Spleen (tissue), 11 donors: ENCODE results near the gene NTN1. TPM values are rescaled to one million over a fixed set of nuclear protein-coding genes. Genes with fewer than 3 reads are reported as not detected.

Experiments
- DNase-seq: peaks from one replicate; pipeline ENCODE4 v3.0.0-alpha.2; 2020
- H3K27ac ChIP-seq, 8 donors: fragments of 200-600 bp; sonication (generic) in 7 of 8; 1 replicate in 4 of 8; 2 replicates in 4 of 8; pipeline versions ENCODE4 v1.5.0 to v1.8.0; 2016 to 2021; ENCODE audit warnings: inconsistent platforms in 4 of 8, mild to moderate bottlenecking in 4 of 8, moderate library complexity in 1 of 8
- H3K27me3 ChIP-seq, 7 donors: fragments of 200-600 bp; sonication (generic) in 6 of 7; replicated peaks in 1 of 7; 1 replicate in 4 of 7; 2 replicates in 3 of 7; pipeline versions ENCODE4 v1.5.0 to v1.8.0; 2016 to 2021; ENCODE audit warnings: inconsistent platforms in 3 of 7, mild to moderate bottlenecking in 1 of 7
- H3K36me3 ChIP-seq, 6 donors: fragments of 200-600 bp; sonication (generic) in 5 of 6; 1 replicate in 4 of 6; 2 replicates in 2 of 6; pipeline versions ENCODE4 v1.5.0 to v1.8.0; 2016 to 2021; ENCODE audit warnings: inconsistent platforms in 2 of 6
- H3K4me1 ChIP-seq, 6 donors: fragments of 200-600 bp; sonication (generic) in 5 of 6; 1 replicate in 3 of 6; 2 replicates in 3 of 6; pipeline versions ENCODE4 v1.5.0 to v1.8.0; 2016 to 2021; ENCODE audit warnings: inconsistent platforms in 3 of 6
- H3K4me3 ChIP-seq, 8 donors: fragments of 200-600 bp; sonication (generic) in 7 of 8; 1 replicate in 4 of 8; 2 replicates in 4 of 8; pipeline versions ENCODE4 v1.5.0 to v1.8.0; 2016 to 2021; ENCODE audit warnings: inconsistent platforms in 4 of 8, mild to moderate bottlenecking in 4 of 8, moderate library complexity in 2 of 8
- H3K9me3 ChIP-seq, 8 donors: fragments of 200-600 bp; sonication (generic) in 7 of 8; 1 replicate in 4 of 8; 2 replicates in 4 of 8; pipeline versions ENCODE4 v1.5.0 to v1.8.0; 2016 to 2021; ENCODE audit warnings: inconsistent platforms in 4 of 8
- POLR2A ChIP-seq, 3 donors: fragments of 450-650 bp; IDR thresholded peaks; one replicate each; pipeline ENCODE4 v1.5.1; 2017; ENCODE audit warnings: antibody characterized with exemption in 3 of 3, mild to moderate bottlenecking in 1 of 3
- POLR2AphosphoS5 ChIP-seq, 3 donors: sonication (generic); formaldehyde crosslinking; IDR thresholded peaks; one replicate each; pipeline ENCODE4 v1.5.1; 2017; ENCODE audit warnings: antibody characterized with exemption in 3 of 3
- WGBS, 5 donors: extraction: QIAGEN DNeasy Blood & Tissue Kit in 3 of 5; methylation state at CpG; one replicate each; pipeline versions ENCODE4 v1.1.5 to v1.1.7; 2013 to 2018; 5-methylcytosine and 5-hydroxymethylcytosine counted together
- intact Hi-C: fragments of 100-400 bp; cut with DNase I; formaldehyde crosslinking; loops from one replicate; pipeline ENCODE4 v1.15.0; 2023; ENCODE audit warnings: low total_unique reads
- polyA plus RNA-seq, 3 donors: library from polyadenylated mRNA; stranded (reverse); fragments of 200-250 nt; gene quantifications; one replicate each; pipeline ENCODE4 v1.2.1, GENCODE V29; 2013
- total RNA-seq, 7 donors: library from RNA; depleted of rRNA in 3 of 7; stranded (reverse); fragments of >200 nt in 3 of 7; fragmentation: NEBNext Ultra II Directional in 4 of 7; extraction: Animal tissue kit (Norgen Biotek cat#: 25700) in 4 of 7; gene quantifications; one replicate each; pipeline versions ENCODE4 v1.1.0 to v1.2.1, GENCODE V29; 2016 to 2021
- TF ChIP-seq, protein P1 (sequence below), 11 experiments: fragments of 200-600 bp in 7 of 11; fragments of 450-650 bp in 4 of 11; sonication (generic) in 4 of 11; IDR thresholded peaks in 8 of 11; conservative IDR thresholded peaks in 3 of 11; 1 replicate in 7 of 11; 2 replicates in 4 of 11; pipeline versions ENCODE4 v1.4.0 to v1.8.0; 2016 to 2021; ENCODE audit warnings: antibody characterized with exemption in 11 of 11, inconsistent platforms in 4 of 11, mild to moderate bottlenecking in 1 of 11
- donor health status: healthy with polysubstance abuse.
- donor health status: DM: no; HTN: no; CAD: no; lungs with moderate emphysema.
- donor health status: DM: no; HTN: no; CAD: no.
- donor health status: Bipolar disorder and iron deficiency.
- donor health status: healthy.
- donor health status: DM: no; HTN: no; CAD: no.
- donor health status: DM: yes; HTN: yes; CAD: no.

The NTN1 gene
- total and polyA plus RNA-seq, 10 donors: 0.07 to 0.43 (median 0.23) TPM; not detected in 2

DNA sequence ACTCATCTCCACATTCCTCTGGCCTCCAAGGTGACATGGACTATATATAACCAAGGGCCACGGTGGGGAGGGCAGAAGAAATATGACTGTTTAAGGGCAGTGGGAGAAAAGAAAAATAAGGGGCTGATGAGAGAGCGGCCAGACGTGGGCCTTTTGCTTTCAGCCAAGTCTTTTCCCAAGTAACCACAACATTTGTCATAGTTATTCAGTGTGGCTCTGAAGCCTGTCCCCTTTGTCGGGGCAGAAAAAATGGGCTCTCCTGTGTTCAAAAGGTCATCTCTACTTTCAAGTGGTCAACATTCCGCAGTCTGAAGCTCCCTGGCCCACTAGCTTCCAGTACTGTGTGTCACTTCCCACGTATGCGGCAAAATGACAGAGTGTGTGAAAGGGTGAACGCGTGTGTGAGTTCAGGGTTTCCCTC, 245.4 kb downstream of the NTN1 start:
- TF ChIP-seq POLR2AphosphoS5 (IDR thresholded peaks at IDR 0.05): no peak
- no peak for TF ChIP-seq POLR2A (IDR thresholded peaks at IDR 0.05)
- TF ChIP-seq, protein P1, sequence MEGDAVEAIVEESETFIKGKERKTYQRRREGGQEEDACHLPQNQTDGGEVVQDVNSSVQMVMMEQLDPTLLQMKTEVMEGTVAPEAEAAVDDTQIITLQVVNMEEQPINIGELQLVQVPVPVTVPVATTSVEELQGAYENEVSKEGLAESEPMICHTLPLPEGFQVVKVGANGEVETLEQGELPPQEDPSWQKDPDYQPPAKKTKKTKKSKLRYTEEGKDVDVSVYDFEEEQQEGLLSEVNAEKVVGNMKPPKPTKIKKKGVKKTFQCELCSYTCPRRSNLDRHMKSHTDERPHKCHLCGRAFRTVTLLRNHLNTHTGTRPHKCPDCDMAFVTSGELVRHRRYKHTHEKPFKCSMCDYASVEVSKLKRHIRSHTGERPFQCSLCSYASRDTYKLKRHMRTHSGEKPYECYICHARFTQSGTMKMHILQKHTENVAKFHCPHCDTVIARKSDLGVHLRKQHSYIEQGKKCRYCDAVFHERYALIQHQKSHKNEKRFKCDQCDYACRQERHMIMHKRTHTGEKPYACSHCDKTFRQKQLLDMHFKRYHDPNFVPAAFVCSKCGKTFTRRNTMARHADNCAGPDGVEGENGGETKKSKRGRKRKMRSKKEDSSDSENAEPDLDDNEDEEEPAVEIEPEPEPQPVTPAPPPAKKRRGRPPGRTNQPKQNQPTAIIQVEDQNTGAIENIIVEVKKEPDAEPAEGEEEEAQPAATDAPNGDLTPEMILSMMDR (IDR thresholded peaks at IDR 0.05 in 8 of 11, conservative IDR thresholded peaks at IDR 0.05 in 3 of 11): no peak
- no peaks in the 10 kb centered on the region for H3K27me3 ChIP-seq
- no peak overlapping the region for H3K4me3 ChIP-seq
- peak; percentile 21 for DNase-seq
- H3K36me3 ChIP-seq: peaks cover 0 to 36% (median 0%) of the 10 kb centered on the region in 6 donors
- no peak overlapping the region for H3K27ac ChIP-seq
- no peaks in the 10 kb centered on the region for H3K4me1 ChIP-seq
- peaks cover 0 to 6% (median 0%) of the 10 kb centered on the region in 8 donors for H3K9me3 ChIP-seq
- intact Hi-C loops: no loop called here
- WGBS, 5 donors: 83 to 92% (median 91%) methylated on average over 9 of the region's 9 CpGs

DNA sequence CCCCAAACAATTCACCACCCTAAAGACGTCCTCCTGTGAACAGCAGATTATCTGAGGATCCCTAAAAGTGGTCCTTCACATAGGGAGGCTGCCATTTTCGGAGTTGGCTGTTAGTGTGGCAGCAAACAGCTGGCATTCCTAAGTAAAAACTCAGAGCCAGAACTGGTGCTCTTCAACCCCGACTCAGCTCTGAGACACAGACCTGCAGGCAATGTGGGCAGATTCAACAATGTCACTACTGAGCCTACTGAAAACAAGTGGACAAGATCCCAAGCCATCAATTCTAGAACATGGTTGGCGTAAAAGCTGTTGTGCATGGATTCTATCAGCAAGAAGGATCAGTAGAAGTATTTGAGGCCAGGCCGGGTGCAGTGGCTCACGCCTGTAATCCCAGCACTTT, 247.2 kb downstream of the NTN1 start:
- H3K4me1 ChIP-seq: peaks cover 0 to 8% (median 0%) of the 10 kb centered on the region in 6 donors
- 91 to 97% (median 94%) methylated on average over 6 of the region's 6 CpGs for WGBS, 5 donors
- DNase-seq: peak; percentile 1
- H3K27ac ChIP-seq: no peak overlapping the region
- peaks cover 0 to 36% (median 0%) of the 10 kb centered on the region in 6 donors for H3K36me3 ChIP-seq
- intact Hi-C loops: no loop called here
- H3K4me3 ChIP-seq: no peak overlapping the region
- TF ChIP-seq POLR2A (IDR thresholded peaks at IDR 0.05) (no peak), POLR2AphosphoS5 (IDR thresholded peaks at IDR 0.05) (no peak)
- TF ChIP-seq, protein P1 (IDR thresholded peaks at IDR 0.05 in 8 of 11, conservative IDR thresholded peaks at IDR 0.05 in 3 of 11): no peak
- H3K9me3 ChIP-seq: peaks cover 0 to 6% (median 0%) of the 10 kb centered on the region in 8 donors
- H3K27me3 ChIP-seq: no peaks in the 10 kb centered on the region

DNA sequence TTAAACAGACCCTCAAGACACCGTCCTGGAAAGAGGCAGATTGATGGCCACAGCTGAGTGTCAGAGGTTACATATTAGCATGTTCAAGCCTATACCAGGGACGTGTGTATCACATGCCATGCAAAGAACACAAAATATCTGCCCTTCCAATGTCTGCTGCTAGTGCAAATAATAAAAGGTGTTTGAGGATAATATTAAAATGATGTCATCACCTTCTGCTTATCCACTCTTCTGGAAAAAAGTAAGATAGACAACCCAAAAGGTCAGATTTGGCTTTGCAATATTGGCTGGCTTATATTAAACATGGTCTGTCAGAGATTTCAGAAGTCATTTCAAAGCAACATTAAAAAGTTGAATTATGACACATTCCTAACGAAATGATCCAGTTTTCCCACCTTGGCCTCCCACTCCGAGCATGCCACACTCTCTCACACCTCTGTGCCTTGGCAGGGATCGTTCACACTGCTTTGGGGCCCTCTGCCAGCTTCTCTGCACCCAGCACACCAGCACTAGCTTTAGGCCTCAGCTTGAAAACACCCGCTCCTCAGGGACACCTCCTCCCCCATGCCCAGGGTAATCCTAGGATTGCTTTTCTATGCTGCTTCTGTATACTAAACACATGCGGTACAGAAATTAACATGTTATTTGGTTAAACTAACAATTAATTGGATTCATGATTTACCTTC, 248.2 kb downstream of the NTN1 start:
- WGBS, 5 donors: 81 to 92% (median 90%) methylated on average over 7 of the region's 7 CpGs
- no peaks in the 10 kb centered on the region for H3K27me3 ChIP-seq
- no peak overlapping the region for H3K27ac ChIP-seq
- DNase-seq: no peak
- TF ChIP-seq, protein P1 (IDR thresholded peaks at IDR 0.05 in 8 of 11, conservative IDR thresholded peaks at IDR 0.05 in 3 of 11): no peak
- TF ChIP-seq POLR2AphosphoS5 (IDR thresholded peaks at IDR 0.05) (no peak), POLR2A (IDR thresholded peaks at IDR 0.05) (no peak)
- H3K9me3 ChIP-seq: no peaks in the 10 kb centered on the region
- peaks cover 0 to 8% (median 0%) of the 10 kb centered on the region in 6 donors for H3K4me1 ChIP-seq
- peaks cover 0 to 31% (median 0%) of the 10 kb centered on the region in 6 donors for H3K36me3 ChIP-seq
- intact Hi-C loops: no loop called here
- H3K4me3 ChIP-seq: no peak overlapping the region

DNA sequence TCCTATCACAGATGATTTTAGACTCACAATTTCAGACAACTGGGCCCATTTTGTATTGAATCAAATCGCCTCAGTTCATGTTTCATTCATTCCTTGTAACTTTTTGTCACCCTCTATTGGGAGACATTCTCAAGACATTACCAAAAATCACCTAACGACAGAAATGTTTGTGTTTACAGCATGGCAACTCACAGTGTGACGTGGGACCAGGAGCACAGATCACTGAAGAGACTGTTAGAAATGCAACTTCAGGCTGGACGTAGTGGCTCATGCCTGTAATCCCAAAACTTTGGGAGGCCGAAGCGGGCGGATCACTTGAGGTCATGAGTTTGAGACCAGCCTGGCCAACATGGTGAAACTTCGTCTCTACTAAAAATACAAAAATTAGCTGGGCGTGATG, 249.6 kb downstream of the NTN1 start:
- no peaks in the 10 kb centered on the region for H3K27me3 ChIP-seq
- intact Hi-C loops: no loop called here
- WGBS, 5 donors: 88 to 96% (median 93%) methylated on average over 9 of the region's 9 CpGs

More for the DNA sequence above, 249.6 kb downstream of the NTN1 start:
- no peak overlapping the region for H3K27ac ChIP-seq
- peaks cover 0 to 8% (median 0%) of the 10 kb centered on the region in 6 donors for H3K4me1 ChIP-seq
- no peaks in the 10 kb centered on the region for H3K9me3 ChIP-seq
- peaks cover 0 to 29% (median 0%) of the 10 kb centered on the region in 6 donors for H3K36me3 ChIP-seq
- no peak for DNase-seq
- no peak overlapping the region for H3K4me3 ChIP-seq
- TF ChIP-seq POLR2AphosphoS5 (IDR thresholded peaks at IDR 0.05) (no peak), POLR2A (IDR thresholded peaks at IDR 0.05) (no peak)
- TF ChIP-seq, protein P1 (IDR thresholded peaks at IDR 0.05 in 8 of 11, conservative IDR thresholded peaks at IDR 0.05 in 3 of 11): no peak
